Measurements from ENCODE around the gene FAM110D.
A peak's percentile ranks its signal among the peaks of the same experiment; 100 is the strongest.

The FAM110D gene

DNA sequence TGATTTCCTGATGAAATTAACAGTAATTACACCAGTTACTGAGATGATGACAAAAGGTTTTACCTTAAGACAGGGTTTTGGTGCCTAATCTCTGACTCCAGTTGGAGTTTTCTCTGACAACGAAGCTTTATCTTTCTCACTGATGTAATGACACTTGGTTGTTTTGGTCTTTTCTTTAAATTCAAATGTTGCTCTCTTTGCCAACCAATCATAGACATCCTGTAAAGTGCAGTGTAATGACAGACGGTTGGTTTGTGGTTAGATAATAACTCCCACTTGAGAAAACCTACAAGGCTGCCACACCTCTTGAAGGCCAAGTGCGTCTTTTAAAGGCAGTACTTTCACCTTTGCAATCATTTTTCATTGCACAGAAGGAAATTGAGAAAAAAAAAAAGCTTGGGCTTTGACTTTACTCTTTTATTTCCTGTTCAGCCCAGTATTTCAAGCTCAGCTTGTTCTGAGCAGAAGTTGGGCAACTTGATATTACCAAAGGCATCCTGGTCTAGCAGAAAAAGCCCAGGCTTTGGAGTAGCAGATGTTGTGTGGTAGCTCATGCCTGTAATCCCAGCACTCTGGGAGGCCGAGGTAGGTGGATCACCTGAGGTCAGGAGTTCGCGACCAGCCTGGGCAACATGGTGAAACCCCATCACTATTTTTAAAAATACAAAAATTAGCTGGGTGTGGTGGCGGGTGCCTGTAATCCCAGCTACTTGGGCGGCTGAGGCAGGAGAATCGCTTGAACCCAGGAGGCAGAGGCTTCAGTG, 32.4 kb upstream of the FAM110D start:
- DNase-seq = peak in 1 of 42 donors; percentile 35
- intact Hi-C loops (cut with DNase I) = no loop called here

DNA sequence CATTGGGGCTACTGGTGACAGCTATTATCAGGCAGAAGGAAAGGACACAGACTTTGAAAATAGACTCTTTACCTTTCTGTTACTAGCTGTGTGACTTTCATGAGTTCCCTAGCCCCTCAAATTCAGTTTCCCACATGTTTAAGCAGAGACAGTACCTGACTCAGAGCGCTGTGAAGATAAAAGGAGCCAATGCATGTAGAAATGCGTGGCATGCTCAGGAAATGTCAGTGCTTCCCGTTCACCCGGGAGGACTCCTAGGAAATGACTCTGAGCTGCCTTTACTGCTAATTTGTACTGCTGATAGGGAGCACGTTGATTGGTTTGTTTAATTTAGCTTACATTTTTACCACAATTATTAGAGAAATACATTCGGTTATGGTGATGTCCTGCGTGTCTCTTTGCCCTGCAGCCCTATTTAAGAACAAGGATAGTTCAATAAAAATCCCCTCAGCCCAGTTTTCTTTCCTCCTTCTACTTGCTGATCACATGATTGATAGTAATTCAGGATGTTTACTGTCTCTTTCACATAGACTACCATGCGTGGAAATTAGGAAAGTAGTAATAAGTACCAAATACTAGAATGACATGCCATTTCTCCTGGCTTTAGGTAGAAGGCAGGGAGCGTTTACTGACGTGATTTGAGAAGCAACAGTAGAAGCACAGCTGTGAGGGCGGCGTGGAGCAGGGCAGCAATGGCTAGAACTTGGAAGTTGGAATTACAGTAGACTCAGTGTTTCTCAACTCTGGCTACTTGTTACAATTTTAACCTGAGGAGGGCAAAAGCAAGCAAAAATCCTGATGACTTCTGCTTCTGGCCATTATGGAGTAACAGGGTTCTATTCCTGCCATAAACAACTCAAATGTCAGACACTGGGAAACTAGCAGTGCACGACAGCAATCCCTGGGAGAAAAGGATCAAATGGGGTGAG, 31.4 kb upstream of the FAM110D start:
- peak in 8 of 42 donors; percentile 17 to 49 (median 28) for DNase-seq
- intact Hi-C loops (cut with DNase I) = no loop called here

DNA sequence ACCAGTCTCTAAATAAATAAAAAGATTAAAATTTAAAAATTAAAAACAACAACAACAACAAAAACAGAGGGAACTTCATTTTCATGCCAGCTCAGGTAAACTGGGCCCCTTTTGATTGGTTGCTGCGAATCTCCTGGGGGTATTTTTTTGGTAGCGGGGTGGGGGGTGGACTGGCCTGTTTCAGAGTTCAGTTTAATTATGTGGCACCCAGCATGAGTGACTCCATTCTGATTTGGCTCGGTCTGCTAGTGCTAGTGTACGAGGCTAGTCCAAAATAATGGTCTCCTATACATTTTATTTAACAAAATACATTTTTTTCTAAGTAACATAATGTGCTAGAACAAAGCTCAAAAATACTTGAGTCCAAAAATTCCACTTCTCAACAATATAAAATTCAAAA, 29.1 kb upstream of the FAM110D start:
- intact Hi-C loops (cut with DNase I) = no loop called here
- DNase-seq = peak in 1 of 42 donors; percentile 31

DNA sequence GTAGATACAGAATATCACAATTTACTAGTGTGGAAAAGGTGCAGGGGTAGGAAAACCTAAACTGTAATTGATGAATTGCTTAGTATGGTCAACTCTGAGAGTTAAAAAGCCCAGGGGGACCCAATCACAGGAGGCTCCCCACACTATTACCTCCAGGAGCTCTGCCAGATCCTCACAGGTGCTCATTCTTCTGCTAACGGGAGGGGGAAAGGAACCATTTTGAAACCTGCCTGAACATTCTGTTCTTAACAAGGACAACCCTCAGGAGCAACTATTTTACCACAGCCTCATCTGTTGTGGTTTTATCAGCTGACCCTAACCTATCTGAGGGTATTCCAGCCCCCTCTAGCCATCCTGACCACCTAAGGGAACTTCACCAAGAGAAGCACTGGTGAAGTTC, 28.2 kb upstream of the FAM110D start:
- DNase-seq = peak in 1 of 42 donors; percentile 8
- intact Hi-C loops (cut with DNase I) = no loop called here

DNA sequence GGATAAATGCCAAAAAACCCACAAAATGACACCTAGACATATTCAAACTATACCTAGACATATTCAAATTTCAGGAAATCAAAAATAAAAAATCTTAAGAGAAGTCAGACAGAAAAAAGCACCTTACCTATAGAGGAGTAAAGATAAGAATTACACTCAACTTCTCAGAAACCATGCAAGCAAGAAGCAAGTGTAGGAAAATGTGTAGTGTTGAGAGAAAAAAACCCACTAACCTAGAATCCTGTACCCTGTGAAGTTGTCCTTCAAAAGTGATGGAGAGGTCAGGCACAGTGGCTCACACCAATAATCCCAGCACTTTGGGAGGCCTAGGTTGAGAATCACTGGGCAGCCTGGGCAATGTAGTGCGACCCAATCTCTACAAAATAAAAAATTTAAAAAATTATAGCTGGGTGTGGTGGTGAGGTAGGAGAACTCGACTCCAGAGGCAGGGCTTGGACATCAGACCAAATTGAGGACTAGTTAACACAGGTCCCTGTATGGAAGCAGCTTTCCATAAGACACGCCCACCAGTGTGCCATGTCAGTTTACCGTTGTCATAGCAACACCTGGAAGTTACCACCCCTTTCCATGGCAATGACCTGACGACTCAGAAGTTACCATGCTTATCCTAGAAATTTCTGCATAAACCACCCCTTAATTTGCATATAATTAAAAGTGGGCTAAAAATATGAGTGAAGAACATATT, 26.6 kb upstream of the FAM110D start:
- intact Hi-C loops (cut with DNase I) = no loop called here
- peak in 3 of 42 donors; percentile 27 to 56 (median 29) for DNase-seq

DNA sequence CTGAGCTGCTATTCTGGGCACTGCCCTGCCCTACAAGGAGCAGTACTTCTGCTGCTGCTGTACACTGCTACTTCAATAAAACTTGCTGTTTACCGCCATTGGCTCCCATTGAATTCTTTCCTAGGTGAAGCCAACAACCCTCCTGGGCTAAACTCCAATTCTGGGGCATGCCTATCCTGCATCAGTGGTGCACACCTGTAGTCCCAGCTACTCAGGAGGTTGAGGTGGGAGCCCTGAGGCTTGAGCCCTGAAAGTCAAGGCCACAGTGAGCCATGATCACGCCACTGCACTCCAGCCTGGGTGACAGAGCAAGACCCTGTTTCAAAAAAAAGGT, 26.1 kb upstream of the FAM110D start:
- intact Hi-C loops (cut with DNase I) = no loop called here

DNA sequence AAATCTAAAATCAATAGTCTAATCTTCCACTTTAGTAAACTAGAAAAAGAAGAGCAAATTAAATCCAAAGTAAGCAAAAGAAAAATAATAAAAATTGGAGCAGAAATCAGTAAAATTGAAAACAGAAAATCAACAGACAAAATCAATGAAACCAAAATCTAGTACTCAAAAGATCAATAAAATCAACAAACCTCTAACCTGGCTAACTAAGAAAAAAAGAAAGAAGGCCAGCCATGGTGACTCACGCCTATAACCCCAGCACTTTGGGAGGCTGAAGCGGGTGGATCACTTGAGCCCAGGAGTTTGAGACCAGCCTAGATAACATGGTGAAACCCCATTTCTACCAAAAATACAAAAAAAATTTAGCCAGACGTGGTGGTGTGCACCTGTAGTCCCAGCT, 24.4 kb upstream of the FAM110D start:
- intact Hi-C loops (cut with DNase I) = no loop called here
- DNase-seq = no peak

More for the DNA sequence above, 26.1 kb upstream of the FAM110D start:
- no peak for DNase-seq

DNA sequence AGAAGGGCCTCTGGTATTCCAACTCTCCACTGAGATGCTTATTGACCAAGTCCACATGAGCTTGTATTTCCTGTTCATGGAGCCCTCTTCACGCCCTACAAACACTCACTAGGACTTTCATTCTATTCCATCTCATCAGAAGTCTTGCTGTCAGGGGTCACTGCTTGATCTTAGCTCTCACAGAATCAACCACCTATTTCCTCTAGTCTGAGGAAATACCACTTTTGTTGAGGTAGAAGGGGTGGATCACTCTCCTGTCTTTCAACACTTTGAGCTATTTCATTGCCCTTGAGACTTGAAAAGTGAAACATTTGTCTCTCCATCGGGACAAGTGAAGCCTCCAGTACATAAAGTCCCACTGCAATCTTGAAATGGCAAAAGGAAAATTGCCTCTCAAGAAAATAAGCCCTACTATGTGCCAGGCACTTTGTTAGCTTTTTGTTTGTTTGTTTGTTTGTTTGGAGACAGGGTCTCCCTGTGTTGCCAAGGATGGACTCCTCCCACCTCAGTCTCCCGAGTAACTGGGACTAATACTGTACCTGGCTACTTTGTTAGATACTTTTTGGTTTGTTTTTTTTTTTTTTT, 19.8 kb upstream of the FAM110D start:
- no peak for DNase-seq
- intact Hi-C loops (cut with DNase I) = no loop called here

DNA sequence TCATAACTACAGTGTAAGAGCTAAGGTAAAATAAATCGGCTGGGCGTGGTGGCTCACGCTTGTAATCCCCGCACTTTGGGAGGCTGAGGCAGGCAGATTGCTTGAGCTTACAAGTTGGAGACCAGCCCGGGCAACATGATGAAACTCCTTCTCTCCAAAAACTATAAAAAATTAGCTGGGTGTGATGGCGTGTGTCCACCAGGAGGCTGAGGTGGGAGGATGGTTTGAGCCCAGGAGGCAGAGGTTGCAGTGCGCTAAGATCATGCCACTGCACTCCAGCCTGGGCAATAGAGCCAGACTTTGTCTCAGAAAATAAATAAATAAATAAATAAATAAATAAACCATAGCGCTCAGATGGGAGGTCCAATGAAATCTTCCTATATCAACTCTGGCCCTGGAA, 16.7 kb upstream of the FAM110D start:
- intact Hi-C loops (cut with DNase I) = no loop called here
- DNase-seq = peak in 1 of 42 donors; percentile 10

DNA sequence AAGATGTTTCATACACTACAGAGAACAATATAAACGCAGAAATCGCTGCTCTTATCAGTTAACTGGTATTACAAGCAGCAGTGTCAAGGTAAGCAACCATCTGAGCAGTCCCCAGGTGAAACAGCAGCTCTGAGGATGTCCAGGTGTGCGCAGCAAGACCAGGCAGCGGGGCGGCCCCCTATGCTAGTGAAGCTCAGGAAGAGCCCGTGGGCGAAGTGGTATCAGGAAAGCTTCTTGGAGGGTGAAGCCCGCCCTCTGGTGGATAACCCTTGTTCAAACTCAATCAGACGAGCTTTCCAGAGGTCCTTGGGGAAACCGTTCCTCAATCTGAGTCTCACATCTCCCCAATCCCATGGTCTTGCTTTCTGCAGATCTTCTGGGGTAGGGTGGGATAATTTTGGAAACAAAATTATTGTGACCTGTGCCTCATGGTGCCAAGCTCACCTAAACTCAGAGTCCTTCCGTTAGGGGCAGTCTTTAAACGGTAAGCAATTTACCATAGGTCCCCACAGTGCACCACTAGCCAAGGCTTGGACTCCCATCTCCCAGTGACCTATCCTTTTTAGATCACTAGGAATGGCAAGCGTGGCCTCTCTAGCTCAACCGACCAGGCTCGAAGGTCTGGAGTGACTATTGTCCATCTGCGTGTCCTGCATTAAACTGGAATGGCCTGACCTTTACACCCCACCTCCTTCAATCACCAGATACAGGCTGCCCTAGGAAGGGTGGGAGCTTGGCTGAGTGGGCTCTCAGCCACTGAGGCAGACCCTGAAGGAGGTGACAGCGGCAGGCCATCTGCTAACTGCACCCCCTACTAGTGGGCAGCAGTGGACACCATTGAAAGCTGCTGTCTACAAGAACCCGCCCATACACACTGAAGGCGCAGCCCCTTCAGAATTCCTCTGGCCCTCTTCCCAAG, 13.6 kb upstream of the FAM110D start:
- intact Hi-C loops (cut with DNase I) = loop anchor here (2.0 to 5.0 kb wide), 2 partner anchors 40 to 108 kb away; no protein-coding TSS in a partner anchor
- peak; percentile 66 to 96 (median 87) for DNase-seq

DNA sequence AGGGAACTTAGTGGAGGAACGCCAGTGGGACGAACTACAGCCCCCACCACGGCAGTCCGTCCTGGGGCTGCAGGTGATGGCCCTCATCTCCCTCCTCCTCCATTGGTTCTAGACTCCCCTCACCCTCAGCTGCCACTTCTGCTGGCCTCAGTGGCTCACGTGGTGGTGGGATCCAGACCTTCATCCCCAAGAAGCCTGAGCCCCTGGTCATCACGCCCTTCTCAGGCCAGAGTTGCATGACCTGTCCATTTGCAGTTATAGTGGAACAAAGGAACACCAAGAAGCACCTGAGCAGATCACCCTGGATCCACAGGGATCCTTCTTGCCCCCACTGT, 13.0 kb upstream of the FAM110D start:
- intact Hi-C loops (cut with DNase I) = loop anchor here (2.0 to 5.0 kb wide), 2 partner anchors 41 to 109 kb away; no protein-coding TSS in a partner anchor
- peak in 1 of 42 donors; percentile 13 for DNase-seq

DNA sequence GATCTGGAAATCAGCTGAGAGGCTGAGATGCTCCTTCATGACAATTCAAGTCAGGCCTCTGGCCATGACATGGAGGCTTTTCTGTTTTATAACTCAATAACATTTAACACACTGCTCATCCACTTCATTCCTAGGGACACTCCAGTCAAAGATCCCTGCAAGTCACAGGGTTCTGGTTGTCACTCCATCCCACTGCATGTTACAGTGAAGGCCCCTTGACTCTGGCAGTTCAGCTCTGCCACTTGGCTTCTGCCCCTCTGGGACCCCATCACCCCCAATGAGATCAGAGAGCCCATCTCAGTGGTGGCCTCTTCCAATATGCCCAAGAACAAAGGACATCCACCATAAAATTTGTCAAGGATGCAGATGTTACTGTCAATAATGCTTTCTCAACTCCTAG, 10.0 kb upstream of the FAM110D start:
- peak in 3 of 42 donors; percentile 3 to 15 (median 7) for DNase-seq
- intact Hi-C loops (cut with DNase I) = loop anchor here (5.0 kb wide), 1 partner anchor 112 kb away; no protein-coding TSS in a partner anchor

DNA sequence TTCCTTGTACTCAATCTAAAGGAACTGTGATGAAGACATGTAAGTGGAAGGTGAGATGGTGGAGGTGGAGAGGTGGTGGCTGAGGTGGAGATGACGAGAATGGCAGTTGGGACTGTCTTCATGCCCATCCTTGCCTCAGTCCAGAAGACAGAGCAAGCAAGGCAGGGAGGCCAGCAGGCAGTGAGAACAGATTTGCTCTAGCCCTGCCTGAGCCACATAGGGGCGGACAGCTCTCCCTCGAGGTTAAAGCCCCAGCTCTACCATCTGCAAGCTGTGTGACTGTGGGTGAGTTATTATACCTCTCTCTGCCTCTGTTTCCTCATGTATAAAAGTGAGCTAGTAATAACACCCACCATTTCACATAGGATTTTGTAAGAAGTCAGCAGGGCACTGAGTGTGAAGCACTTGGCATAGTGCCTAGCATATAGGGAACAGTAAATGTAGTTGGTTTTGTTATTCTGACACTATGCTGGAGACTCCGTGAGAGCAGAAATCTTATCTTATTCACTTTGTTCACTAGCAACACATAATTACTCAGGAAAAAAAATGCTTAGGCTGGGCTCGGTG, 4.8 kb upstream of the FAM110D start:
- DNase-seq = peak in 3 of 42 donors; percentile 7 to 27 (median 22)
- intact Hi-C loops (cut with DNase I) = no loop called here

DNA sequence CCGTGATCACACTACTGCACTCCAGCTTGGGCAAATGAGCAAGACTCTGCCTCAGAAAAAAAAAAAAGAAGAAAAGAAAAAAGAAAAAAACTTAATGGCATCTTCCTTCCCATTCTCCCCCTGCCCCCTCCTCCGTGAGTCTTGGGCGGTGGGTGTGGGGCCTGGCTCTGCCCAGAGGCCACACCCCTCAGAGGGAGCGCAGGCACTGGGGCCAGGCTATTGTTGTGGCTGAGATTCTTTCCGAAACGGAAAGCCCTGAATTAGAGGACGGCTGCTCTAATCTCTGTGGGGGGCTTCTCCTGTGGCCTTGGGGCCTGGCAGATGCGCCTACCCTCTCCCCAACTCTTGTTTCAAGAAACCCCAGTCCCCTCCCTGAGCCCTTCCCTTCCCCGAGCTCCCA, 4.1 kb upstream of the FAM110D start:
- intact Hi-C loops (cut with DNase I) = no loop called here

DNA sequence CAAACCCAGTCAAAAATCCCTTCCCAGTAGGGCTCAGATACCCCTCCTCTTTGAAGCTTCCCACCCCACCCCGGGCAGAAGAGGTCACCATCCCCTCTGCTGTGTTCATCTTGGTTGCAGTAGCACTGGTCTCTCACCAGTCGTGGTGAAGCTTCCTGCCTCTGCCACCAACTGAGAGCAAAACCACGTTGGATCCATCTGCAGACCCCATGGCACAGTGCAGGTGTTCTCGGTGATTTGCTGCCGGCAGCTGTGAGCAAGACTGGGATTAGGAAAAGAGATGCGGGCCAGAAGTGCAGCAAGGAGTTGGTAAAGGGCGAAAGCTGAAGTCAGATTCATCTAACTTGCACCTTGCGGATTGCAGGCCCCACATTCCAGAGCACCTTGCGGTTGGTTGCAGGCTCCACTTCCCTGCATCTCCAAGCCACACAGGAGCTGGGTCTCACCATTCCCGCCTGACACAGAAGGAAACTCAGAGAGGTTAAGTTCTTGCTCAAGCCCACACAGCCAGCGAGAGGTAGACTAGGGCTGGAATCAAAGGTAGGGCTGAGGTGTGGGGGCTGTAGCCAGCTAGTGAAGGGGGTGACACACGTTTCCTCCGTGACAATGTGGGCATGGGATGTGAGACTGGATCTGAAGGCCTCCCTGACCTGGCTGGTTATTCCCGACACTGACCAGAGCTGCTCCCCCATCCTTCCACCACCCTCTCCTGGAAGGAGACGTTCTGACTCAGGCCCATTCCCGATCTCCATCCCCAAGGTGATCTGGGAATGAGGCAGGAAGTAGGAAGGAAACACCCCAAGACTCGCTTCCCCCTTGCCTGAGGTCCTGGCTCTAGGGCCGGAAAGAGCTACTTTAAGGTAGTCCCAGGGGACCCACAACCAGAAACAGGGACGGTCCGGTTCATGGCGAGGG, 3.3 kb upstream of the FAM110D start:
- intact Hi-C loops (cut with DNase I) = no loop called here
- peak in 3 of 42 donors; percentile 1 to 26 (median 26) for DNase-seq

More for the DNA sequence above, 4.1 kb upstream of the FAM110D start:
- peak in 2 of 42 donors; percentile 20 to 22 for DNase-seq

DNA sequence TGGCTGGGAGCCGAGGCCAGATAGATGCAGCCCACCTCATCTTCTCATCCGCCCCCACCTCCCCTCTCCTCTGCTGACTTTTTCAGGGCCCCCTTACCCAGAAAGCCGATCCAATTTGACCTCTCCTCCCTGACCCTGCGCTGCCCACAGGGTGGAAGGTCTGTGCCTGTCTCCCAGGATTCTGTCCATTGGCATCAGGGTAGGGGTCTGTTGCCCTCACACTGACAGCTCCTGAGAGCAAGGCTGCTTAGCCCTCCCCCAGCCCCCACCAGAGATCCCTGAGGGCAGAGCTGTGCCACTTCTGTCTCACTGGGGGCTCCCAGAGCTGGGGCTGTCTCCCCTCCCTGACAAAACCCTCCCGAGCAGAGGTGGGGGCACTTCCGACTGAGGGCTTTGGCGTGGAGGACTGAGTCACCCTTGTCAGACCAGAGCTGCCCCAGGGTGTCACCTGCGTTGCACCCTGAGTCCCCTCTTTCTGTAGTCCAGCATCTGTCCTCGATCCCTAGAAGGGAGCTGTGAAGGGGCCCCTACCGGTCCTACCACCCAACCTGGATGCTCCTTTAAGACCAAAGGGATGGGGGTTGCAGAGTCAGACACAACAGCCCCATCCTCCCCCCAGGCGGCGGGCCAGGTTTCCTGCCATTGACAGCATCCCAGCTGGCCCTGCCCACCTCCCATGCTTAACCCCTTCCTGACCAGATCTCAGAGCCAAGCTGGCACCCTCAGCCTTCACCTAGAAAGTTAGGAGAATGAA, 2.4 kb upstream of the FAM110D start:
- peak in 4 of 42 donors; percentile 33 to 48 (median 36) for DNase-seq
- intact Hi-C loops (cut with DNase I) = no loop called here
